HEK293 (cell line): ENCODE data around the gene POLD1.

Source experiments
- CTCF ChIA-PET: fragments of 350-600 bp; formaldehyde crosslinking; extraction: SDS; loops from one replicate; lab custom pipeline; 2021; ENCODE audit warnings: antibody characterized with exemption; lab: Yijun Ruan, JAX
- POLR2A ChIA-PET: fragments of 300-600 bp; formaldehyde crosslinking; extraction: SDS; loops from one replicate; lab custom pipeline; 2020; ENCODE audit warnings: antibody characterized with exemption, inconsistent platforms; lab: Yijun Ruan, JAX
- H3K27ac ChIP-seq: fragments of 200-500 bp; sonication (Bioruptor generic); 2 replicates; pipeline ENCODE4 v1.5.1; 2014; ENCODE audit warnings: low read depth, low read length, control low read depth, inconsistent platforms; ENCODE audit errors: extremely low read depth
- H3K36me3 ChIP-seq, 2 experiments: fragments of 200-500 bp in 1 of 2; sonication (Bioruptor generic) in 1 of 2; 1 replicate in 1 of 2; 2 replicates in 1 of 2; pipeline ENCODE4 v1.5.1; 2014 to 2017; ENCODE audit warnings: inconsistent platforms in 2 of 2, low read length in 2 of 2; ENCODE audit not compliant: control insufficient read depth in 2 of 2, insufficient read depth in 1 of 2
- H3K4me1 ChIP-seq: fragments of 200-500 bp; sonication (Bioruptor generic); 2 replicates; pipeline ENCODE4 v1.5.1; 2014; ENCODE audit warnings: mild to moderate bottlenecking, low read length, inconsistent platforms; ENCODE audit not compliant: control insufficient read depth, insufficient read depth
- H3K4me3 ChIP-seq: 2 replicates; pipeline ENCODE4 v1.5.1; 2011; ENCODE audit warnings: low read depth, mild to moderate bottlenecking, control low read depth, low read length, moderate library complexity
- H3K9me3 ChIP-seq: fragments of 200-500 bp; sonication (Bioruptor generic); 2 replicates; pipeline ENCODE4 v1.5.1; 2014; ENCODE audit warnings: low read depth, low read length, inconsistent platforms; ENCODE audit not compliant: control insufficient read depth, insufficient read depth
- BCL11B ChIP-seq: fragments of 450-650 bp; formaldehyde crosslinking; IDR thresholded peaks from 2 replicates; pipeline ENCODE4 v1.5.1; 2016; ENCODE audit warnings: low read depth, missing biosample characterization, missing genetic modification characterization
- EGR2 ChIP-seq: fragments of 450-650 bp; formaldehyde crosslinking; IDR thresholded peaks from 2 replicates; pipeline ENCODE4 v1.5.1; 2016; ENCODE audit warnings: low read depth, missing biosample characterization, missing genetic modification characterization
- FEZF1 ChIP-seq: fragments of 450-650 bp; formaldehyde crosslinking; IDR thresholded peaks from 2 replicates; pipeline ENCODE4 v1.5.1; 2016; ENCODE audit warnings: missing biosample characterization, missing genetic modification characterization
- PRDM1 ChIP-seq: fragments of 450-650 bp; formaldehyde crosslinking; IDR thresholded peaks from 2 replicates; pipeline ENCODE4; 2016; ENCODE audit warnings: missing biosample characterization, missing genetic modification characterization
- YY2 ChIP-seq: fragments of 450-650 bp; formaldehyde crosslinking; IDR thresholded peaks from 2 replicates; pipeline ENCODE4 v1.5.1; 2016; ENCODE audit warnings: missing biosample characterization, missing genetic modification characterization
- ZBTB17 ChIP-seq: fragments of 450-650 bp; formaldehyde crosslinking; IDR thresholded peaks from 2 replicates; pipeline ENCODE4 v1.5.1; 2016; ENCODE audit warnings: missing biosample characterization, missing genetic modification characterization
- ZBTB20 ChIP-seq: fragments of 450-650 bp; formaldehyde crosslinking; IDR thresholded peaks from 2 replicates; pipeline ENCODE4 v1.5.1; 2016; ENCODE audit warnings: missing biosample characterization, missing genetic modification characterization
- ZBTB21 ChIP-seq: fragments of 450-650 bp; formaldehyde crosslinking; IDR thresholded peaks from 2 replicates; pipeline ENCODE4 v1.5.1; 2017; ENCODE audit warnings: missing biosample characterization, missing genetic modification characterization
- ZBTB7A ChIP-seq: fragments of 450-650 bp; formaldehyde crosslinking; IDR thresholded peaks from 2 replicates; pipeline ENCODE4 v1.5.1; 2016; ENCODE audit warnings: low read depth, missing biosample characterization, missing genetic modification characterization
- ZFHX2 ChIP-seq: fragments of 450-650 bp; formaldehyde crosslinking; conservative IDR thresholded peaks from 2 replicates; pipeline ENCODE4 v1.5.1; 2016; ENCODE audit warnings: missing biosample characterization, missing genetic modification characterization
- ZIC2 ChIP-seq: fragments of 450-650 bp; formaldehyde crosslinking; IDR thresholded peaks from 2 replicates; pipeline ENCODE4 v1.5.1; 2016; ENCODE audit warnings: missing biosample characterization, missing genetic modification characterization
- ZNF114 ChIP-seq: fragments of 450-650 bp; formaldehyde crosslinking; IDR thresholded peaks from 2 replicates; pipeline ENCODE4 v1.5.0; 2017; ENCODE audit warnings: missing biosample characterization, missing genetic modification characterization
- ZNF211 ChIP-seq: fragments of 450-650 bp; formaldehyde crosslinking; IDR thresholded peaks from 2 replicates; pipeline ENCODE4 v1.5.1; 2016; ENCODE audit warnings: low read depth, missing biosample characterization, missing genetic modification characterization
- ZNF248 ChIP-seq: fragments of 450-650 bp; formaldehyde crosslinking; IDR thresholded peaks from 2 replicates; pipeline ENCODE4 v1.5.1; 2017; ENCODE audit warnings: missing biosample characterization, missing genetic modification characterization
- ZNF311 ChIP-seq: fragments of 450-650 bp; formaldehyde crosslinking; IDR thresholded peaks from 2 replicates; pipeline ENCODE4 v1.5.1; 2017; ENCODE audit warnings: missing biosample characterization, missing genetic modification characterization, borderline replicate concordance
- ZNF350 ChIP-seq: fragments of 450-650 bp; formaldehyde crosslinking; IDR thresholded peaks from 2 replicates; pipeline ENCODE4 v1.5.0; 2017; ENCODE audit warnings: missing biosample characterization, mild to moderate bottlenecking, missing genetic modification characterization
- ZNF366 ChIP-seq: fragments of 450-650 bp; formaldehyde crosslinking; conservative IDR thresholded peaks from 2 replicates; pipeline ENCODE4 v1.5.1; 2016; ENCODE audit warnings: missing biosample characterization, missing genetic modification characterization
- ZNF404 ChIP-seq: fragments of 450-650 bp; formaldehyde crosslinking; IDR thresholded peaks from 2 replicates; pipeline ENCODE4 v1.5.1; 2017; ENCODE audit warnings: missing biosample characterization, missing genetic modification characterization
- ZNF521 ChIP-seq: fragments of 450-650 bp; formaldehyde crosslinking; IDR thresholded peaks from 2 replicates; pipeline ENCODE4 v1.5.1; 2017; ENCODE audit warnings: missing biosample characterization, mild to moderate bottlenecking, missing genetic modification characterization
- ZNF544 ChIP-seq: fragments of 450-650 bp; formaldehyde crosslinking; IDR thresholded peaks from 2 replicates; pipeline ENCODE4 v1.5.0; 2017; ENCODE audit warnings: missing biosample characterization, missing genetic modification characterization
- ZNF654 ChIP-seq: fragments of 450-650 bp; formaldehyde crosslinking; IDR thresholded peaks from 2 replicates; pipeline ENCODE4 v1.5.1; 2016; ENCODE audit warnings: low read depth, missing biosample characterization, missing genetic modification characterization
- ZNF677 ChIP-seq: fragments of 450-650 bp; IDR thresholded peaks from 2 replicates; pipeline ENCODE4 v1.5.0; 2018; ENCODE audit warnings: missing biosample characterization, mild to moderate bottlenecking, missing genetic modification characterization, moderate library complexity
- ZNF76 ChIP-seq: fragments of 450-650 bp; formaldehyde crosslinking; IDR thresholded peaks from 2 replicates; pipeline ENCODE4; 2016; ENCODE audit warnings: low read depth, missing biosample characterization, missing genetic modification characterization, borderline replicate concordance
- ZNF768 ChIP-seq: fragments of 450-650 bp; formaldehyde crosslinking; IDR thresholded peaks from 2 replicates; pipeline ENCODE4 v1.5.1; 2018; ENCODE audit warnings: missing biosample characterization, mild to moderate bottlenecking, missing genetic modification characterization
- ZNF777 ChIP-seq: fragments of 450-650 bp; formaldehyde crosslinking; IDR thresholded peaks from 2 replicates; pipeline ENCODE4 v1.5.1; 2017; ENCODE audit warnings: missing biosample characterization, missing genetic modification characterization, borderline replicate concordance
- ZNF785 ChIP-seq: fragments of 450-650 bp; formaldehyde crosslinking; IDR thresholded peaks from 2 replicates; pipeline ENCODE4 v1.5.1; 2016; ENCODE audit warnings: missing biosample characterization, missing genetic modification characterization
- TF ChIP-seq, protein P1 (sequence below): fragments of 450-650 bp; formaldehyde crosslinking; conservative IDR thresholded peaks from 2 replicates; pipeline ENCODE4 v1.5.1; 2016; ENCODE audit warnings: low read depth, missing biosample characterization, missing genetic modification characterization

The POLD1 gene

DNA sequence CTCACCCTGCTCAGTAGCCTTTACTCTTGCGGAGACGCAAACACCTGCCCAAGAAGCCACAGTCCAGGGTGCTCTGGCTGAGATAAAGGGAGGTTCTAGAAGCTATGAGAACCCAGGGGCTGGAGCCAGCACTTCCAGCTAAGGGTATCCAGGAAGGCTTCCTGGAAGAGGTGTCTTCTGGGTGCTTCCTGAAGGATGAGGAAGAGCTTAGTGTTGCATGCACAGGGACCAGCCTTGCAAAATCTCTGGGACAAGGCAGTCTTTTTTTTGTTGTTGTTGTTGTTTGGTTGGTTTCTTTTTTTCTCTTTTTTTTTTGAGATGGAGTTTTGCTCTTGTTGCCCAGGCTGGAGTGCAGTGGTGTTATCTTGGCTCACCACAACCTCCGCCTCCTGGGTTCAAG, 69.1 kb downstream of the POLD1 start (continued):
- no peak for TF ChIP-seq ZNF404 (tag by site-specific recombination)

GRCh38 chr19:50455992-50456391, 71.8 kb downstream of the POLD1 start:
- POLR2A ChIA-PET, result no interaction called here
- H3K27ac ChIP-seq, result no peak overlapping the region
- CTCF ChIA-PET, result interaction anchor here (0.6 to 1.1 kb wide), 3 partner anchors 14 to 27 kb away, joined by 3 read pairs; no protein-coding TSS in a partner anchor
- TF ChIP-seq YY2 (tag by site-specific recombination), result peak; percentile 36; the same call in 1 of the 2 replicates
- no peak for TF ChIP-seq PRDM1 (tag by site-specific recombination)
- TF ChIP-seq ZFHX2 (tag by site-specific recombination), result peak; percentile 39; the same call in 1 of the 2 replicates
- 0 out of 2 replicates have a peak, but pooled peaks have one; percentile 45 for TF ChIP-seq ZNF521 (tag by site-specific recombination)
- no peak for TF ChIP-seq ZNF350 (tag by site-specific recombination)
- 0 out of 2 replicates have a peak, but pooled peaks have one; percentile 40 for TF ChIP-seq ZNF248 (tag by site-specific recombination)
- TF ChIP-seq FEZF1 (tag by site-specific recombination), result no peak
- TF ChIP-seq ZBTB20 (tag by site-specific recombination), result no peak
- peak; percentile 56; the same call in 1 of the 2 replicates for TF ChIP-seq ZNF785 (tag by site-specific recombination)
- 0 out of 2 replicates have a peak, but pooled peaks have one; percentile 12 for TF ChIP-seq ZNF544 (tag by site-specific recombination)
- peak; percentile 72; the same call in 1 of the 2 replicates for TF ChIP-seq ZNF114 (tag by site-specific recombination)
- peak; percentile 100 for TF ChIP-seq ZNF366 (tag by site-specific recombination)
- no peak for TF ChIP-seq ZBTB7A
- 0 out of 2 replicates have a peak, but pooled peaks have one; percentile 38 for TF ChIP-seq ZNF311 (tag by site-specific recombination)
- TF ChIP-seq BCL11B, result peak; percentile 35; the same call in 1 of the 2 replicates
- TF ChIP-seq ZNF76 (tag by site-specific recombination), result no peak
- TF ChIP-seq ZBTB17 (tag by site-specific recombination), result peak; percentile 97
- TF ChIP-seq EGR2 (tag by site-specific recombination), result 0 out of 2 replicates have a peak, but pooled peaks have one; percentile 39
- H3K36me3 ChIP-seq, result no peaks in the 10 kb centered on the region
- no peaks in the 10 kb centered on the region for H3K4me1 ChIP-seq
- no peak overlapping the region for H3K4me3 ChIP-seq
- H3K9me3 ChIP-seq, result no peaks in the 10 kb centered on the region

DNA sequence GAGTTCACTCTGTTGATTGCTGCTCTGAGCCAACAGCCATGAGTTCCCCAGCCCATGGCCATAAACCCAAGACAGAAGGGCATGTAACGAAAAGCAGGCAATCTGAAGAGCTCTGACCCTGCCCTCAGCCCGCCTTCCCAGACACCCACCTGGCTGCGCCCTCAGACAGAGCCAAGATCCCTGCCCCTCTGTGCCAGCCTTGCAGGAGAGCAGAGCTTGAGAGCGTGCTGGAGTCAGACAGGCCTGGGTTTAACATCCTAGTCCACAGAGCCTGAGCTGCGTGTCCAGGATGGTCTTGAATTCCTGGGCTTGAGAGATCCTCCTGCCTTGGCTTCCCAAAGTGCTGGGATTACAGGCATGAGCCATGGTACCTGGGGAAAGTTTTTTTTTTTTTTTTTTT, 73.2 kb downstream of the POLD1 start:
- ChIA-PET CTCF (interaction anchor here (0.6 to 0.7 kb wide), 2 partner anchors 9 to 216 kb away, joined by 3 read pairs; no protein-coding TSS in a partner anchor), POLR2A (interaction anchor here (0.6 kb wide), 1 partner anchor 334 kb away, joined by 4 read pairs; no protein-coding TSS in a partner anchor)
- H3K36me3 ChIP-seq, result no peaks in the 10 kb centered on the region

GRCh38 chr19:50458396-50459066, 74.4 kb downstream of the POLD1 start:
- Histone ChIP-seq H3K4me1 (no peaks in the 10 kb centered on the region), H3K36me3 (no peaks in the 10 kb centered on the region), H3K27ac (no peak overlapping the region), H3K4me3 (no peak overlapping the region), H3K9me3 (no peaks in the 10 kb centered on the region)
- POLR2A ChIA-PET, result no interaction called here
- CTCF ChIA-PET, result interaction anchor here (0.5 kb wide), 1 partner anchor 754 kb away, joined by 3 read pairs; no protein-coding TSS in a partner anchor
- TF ChIP-seq ZNF211 (no peak), ZIC2 (no peak), ZNF768 (tag by site-specific recombination) (no peak), ZBTB21 (tag by site-specific recombination) (no peak), ZNF677 (tag by site-specific recombination) (no peak), ZNF777 (no peak)
- TF ChIP-seq, protein P1, sequence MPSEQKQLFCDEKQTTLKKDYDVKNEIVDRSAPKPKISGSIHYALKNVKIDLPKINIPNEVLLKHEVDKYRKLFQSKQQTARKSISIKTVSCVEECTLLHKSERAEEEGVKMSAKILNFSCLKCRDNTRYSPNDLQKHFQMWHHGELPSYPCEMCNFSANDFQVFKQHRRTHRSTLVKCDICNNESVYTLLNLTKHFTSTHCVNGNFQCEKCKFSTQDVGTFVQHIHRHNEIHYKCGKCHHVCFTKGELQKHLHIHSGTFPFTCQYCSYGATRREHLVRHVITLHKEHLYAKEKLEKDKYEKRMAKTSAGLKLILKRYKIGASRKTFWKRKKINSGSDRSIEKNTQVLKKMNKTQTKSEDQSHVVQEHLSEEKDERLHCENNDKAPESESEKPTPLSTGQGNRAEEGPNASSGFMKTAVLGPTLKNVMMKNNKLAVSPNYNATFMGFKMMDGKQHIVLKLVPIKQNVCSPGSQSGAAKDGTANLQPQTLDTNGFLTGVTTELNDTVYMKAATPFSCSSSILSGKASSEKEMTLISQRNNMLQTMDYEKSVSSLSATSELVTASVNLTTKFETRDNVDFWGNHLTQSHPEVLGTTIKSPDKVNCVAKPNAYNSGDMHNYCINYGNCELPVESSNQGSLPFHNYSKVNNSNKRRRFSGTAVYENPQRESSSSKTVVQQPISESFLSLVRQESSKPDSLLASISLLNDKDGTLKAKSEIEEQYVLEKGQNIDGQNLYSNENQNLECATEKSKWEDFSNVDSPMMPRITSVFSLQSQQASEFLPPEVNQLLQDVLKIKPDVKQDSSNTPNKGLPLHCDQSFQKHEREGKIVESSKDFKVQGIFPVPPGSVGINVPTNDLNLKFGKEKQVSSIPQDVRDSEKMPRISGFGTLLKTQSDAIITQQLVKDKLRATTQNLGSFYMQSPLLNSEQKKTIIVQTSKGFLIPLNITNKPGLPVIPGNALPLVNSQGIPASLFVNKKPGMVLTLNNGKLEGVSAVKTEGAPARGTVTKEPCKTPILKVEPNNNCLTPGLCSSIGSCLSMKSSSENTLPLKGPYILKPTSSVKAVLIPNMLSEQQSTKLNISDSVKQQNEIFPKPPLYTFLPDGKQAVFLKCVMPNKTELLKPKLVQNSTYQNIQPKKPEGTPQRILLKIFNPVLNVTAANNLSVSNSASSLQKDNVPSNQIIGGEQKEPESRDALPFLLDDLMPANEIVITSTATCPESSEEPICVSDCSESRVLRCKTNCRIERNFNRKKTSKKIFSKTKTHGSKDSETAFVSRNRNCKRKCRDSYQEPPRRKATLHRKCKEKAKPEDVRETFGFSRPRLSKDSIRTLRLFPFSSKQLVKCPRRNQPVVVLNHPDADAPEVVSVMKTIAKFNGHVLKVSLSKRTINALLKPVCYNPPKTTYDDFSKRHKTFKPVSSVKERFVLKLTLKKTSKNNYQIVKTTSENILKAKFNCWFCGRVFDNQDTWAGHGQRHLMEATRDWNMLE (tag by site-specific recombination), result no peak

More for the DNA sequence above, 73.2 kb downstream of the POLD1 start:
- Histone ChIP-seq H3K4me1 (no peaks in the 10 kb centered on the region), H3K4me3 (no peak overlapping the region), H3K9me3 (no peaks in the 10 kb centered on the region)
- no peak for TF ChIP-seq ZNF654
- TF ChIP-seq, all 188 proteins: peak for 0
- no peak overlapping the region for H3K27ac ChIP-seq
